ENCODE results near the gene SFTA2.

DNA sequence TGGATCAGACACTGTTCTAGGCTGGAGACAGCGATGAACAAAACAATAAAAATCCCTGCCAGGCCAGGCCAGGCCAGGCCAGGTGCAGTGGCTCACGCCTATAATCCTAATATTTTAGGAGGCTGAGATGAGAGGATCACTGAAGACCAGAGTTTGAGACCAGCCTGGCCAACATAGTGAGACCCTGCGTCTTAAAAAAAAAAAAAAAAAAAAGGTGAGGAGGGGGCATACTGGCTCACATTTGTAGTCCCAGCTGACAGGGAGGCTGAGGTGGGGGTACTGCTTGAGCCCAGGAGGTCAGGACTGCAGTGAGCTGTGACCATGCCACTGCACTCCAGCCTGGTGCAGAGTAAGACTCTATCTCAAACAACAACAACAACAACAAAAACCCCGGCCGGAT, 13.3 kb upstream of the SFTA2 start:
- no peak for TF ChIP-seq POLR2AphosphoS2 (conservative IDR thresholded peaks at IDR 0.05; ENCODE audit: low read length)
- no peak for TF ChIP-seq CBX8 (IDR thresholded peaks at IDR 0.05)
- TF ChIP-seq EP300 (IDR thresholded peaks at IDR 0.05) = no peak
- TF ChIP-seq, protein P1, sequence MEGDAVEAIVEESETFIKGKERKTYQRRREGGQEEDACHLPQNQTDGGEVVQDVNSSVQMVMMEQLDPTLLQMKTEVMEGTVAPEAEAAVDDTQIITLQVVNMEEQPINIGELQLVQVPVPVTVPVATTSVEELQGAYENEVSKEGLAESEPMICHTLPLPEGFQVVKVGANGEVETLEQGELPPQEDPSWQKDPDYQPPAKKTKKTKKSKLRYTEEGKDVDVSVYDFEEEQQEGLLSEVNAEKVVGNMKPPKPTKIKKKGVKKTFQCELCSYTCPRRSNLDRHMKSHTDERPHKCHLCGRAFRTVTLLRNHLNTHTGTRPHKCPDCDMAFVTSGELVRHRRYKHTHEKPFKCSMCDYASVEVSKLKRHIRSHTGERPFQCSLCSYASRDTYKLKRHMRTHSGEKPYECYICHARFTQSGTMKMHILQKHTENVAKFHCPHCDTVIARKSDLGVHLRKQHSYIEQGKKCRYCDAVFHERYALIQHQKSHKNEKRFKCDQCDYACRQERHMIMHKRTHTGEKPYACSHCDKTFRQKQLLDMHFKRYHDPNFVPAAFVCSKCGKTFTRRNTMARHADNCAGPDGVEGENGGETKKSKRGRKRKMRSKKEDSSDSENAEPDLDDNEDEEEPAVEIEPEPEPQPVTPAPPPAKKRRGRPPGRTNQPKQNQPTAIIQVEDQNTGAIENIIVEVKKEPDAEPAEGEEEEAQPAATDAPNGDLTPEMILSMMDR (IDR thresholded peaks at IDR 0.05) = no peak
- TF ChIP-seq NR3C1 (IDR thresholded peaks at IDR 0.05) = no peak
- TF ChIP-seq RCOR1 (IDR thresholded peaks at IDR 0.05; ENCODE audit: low read depth, low read length) = no peak
- no peak for TF ChIP-seq RFX5 (IDR thresholded peaks at IDR 0.05)
- TF ChIP-seq JUN (IDR thresholded peaks at IDR 0.05) = no peak
- TF ChIP-seq ZC3H11A (IDR thresholded peaks at IDR 0.05) = no peak
- TF ChIP-seq, protein P2, sequence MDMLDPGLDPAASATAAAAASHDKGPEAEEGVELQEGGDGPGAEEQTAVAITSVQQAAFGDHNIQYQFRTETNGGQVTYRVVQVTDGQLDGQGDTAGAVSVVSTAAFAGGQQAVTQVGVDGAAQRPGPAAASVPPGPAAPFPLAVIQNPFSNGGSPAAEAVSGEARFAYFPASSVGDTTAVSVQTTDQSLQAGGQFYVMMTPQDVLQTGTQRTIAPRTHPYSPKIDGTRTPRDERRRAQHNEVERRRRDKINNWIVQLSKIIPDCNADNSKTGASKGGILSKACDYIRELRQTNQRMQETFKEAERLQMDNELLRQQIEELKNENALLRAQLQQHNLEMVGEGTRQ (IDR thresholded peaks at IDR 0.05) = no peak
- no peak for TF ChIP-seq POLR2A (IDR thresholded peaks at IDR 0.05; ENCODE audit: low read length)
- TF ChIP-seq HOXA7 (CRISPR knock-in tag; IDR thresholded peaks at IDR 0.05) = no peak
- TF ChIP-seq, protein P3, sequence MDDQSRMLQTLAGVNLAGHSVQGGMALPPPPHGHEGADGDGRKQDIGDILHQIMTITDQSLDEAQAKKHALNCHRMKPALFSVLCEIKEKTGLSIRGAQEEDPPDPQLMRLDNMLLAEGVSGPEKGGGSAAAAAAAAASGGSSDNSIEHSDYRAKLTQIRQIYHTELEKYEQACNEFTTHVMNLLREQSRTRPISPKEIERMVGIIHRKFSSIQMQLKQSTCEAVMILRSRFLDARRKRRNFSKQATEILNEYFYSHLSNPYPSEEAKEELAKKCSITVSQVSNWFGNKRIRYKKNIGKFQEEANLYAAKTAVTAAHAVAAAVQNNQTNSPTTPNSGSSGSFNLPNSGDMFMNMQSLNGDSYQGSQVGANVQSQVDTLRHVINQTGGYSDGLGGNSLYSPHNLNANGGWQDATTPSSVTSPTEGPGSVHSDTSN (IDR thresholded peaks at IDR 0.05) = no peak

Measured in A549 (cell line).